Fibroblast of lung (primary cell): ENCODE measurements around the gene BTN2A1.

ENCODE experiments used
- CTCF ChIP-seq, 2 donors: IDR thresholded peaks in 1 of 2; conservative IDR thresholded peaks in 1 of 2; 1 replicate in 1 of 2; 2 replicates in 1 of 2; pipeline ENCODE4 v1.5.1; 2011 to 2012; ENCODE audit warnings: low read length in 2 of 2, control low read depth in 1 of 2, inconsistent platforms in 1 of 2, low read depth in 1 of 2, mild to moderate bottlenecking in 1 of 2
- EZH2 ChIP-seq: IDR thresholded peaks from 2 replicates; pipeline ENCODE4 v1.5.1; 2012; ENCODE audit warnings: low read length, control low read depth, mild to moderate bottlenecking; ENCODE audit errors: missing control alignments

- TF ChIP-seq EZH2: peak; percentile 85
- no peak for TF ChIP-seq CTCF (conservative IDR thresholded peaks at IDR 0.05 in 1 of 2, IDR thresholded peaks at IDR 0.05 in 1 of 2; ENCODE audit: low read depth in 1 of 2, low read length in 2 of 2)
Measured at GRCh38 chr6:26501482-26501986, 43.8 kb downstream of the BTN2A1 start.
